NCI-H226 (cell line): ENCODE results near the gene DAPK2.
"Not testable (repeated sequence)": the region's sequence is repeated elsewhere in the genome, so short reads cannot be mapped to it uniquely, and the experiment has no call there.

Experiments
- DNase-seq: peaks from one replicate; pipeline ENCODE4 v3.0.0-alpha.2; 2015

DAPK2 gene

DNA sequence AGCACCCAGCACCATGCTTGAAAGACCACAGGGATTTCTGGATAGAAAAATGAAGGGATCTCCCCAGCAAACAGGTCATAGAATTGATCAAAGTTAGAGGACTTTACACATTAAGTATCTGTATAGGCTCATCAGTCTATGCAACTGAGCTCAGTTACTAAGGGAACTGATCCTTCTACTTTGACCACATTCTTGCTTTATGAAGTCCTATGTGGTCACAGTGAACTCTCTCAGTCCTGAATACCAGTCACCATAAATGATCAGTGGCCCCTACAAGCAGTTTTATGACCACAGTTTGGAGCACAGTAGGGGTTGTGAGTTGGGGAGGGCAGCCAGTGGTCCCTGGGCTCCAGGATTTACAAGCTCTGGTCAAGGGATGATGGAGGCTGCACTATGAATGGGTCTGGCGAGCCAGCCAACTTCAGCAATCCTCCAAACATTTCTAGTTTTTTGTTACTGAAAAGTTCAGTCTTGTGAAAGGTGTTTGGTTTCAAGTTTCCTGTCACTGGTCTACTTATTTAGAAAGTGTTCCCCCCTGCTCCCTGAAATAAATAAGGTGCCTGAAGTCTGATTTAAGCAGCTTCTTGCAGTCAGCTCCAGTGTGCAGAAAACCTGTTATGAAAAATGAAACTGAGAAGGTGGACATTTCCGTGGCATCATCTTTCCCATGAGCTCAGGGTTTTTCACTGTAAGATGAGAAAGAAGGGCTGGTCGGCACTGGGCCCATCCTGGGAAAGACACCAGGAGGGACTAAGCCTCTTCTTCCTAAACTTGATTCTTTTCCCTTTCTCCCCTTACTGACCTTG, 75.5 kb downstream of the DAPK2 start:
- DNase-seq, result no peak

DNA sequence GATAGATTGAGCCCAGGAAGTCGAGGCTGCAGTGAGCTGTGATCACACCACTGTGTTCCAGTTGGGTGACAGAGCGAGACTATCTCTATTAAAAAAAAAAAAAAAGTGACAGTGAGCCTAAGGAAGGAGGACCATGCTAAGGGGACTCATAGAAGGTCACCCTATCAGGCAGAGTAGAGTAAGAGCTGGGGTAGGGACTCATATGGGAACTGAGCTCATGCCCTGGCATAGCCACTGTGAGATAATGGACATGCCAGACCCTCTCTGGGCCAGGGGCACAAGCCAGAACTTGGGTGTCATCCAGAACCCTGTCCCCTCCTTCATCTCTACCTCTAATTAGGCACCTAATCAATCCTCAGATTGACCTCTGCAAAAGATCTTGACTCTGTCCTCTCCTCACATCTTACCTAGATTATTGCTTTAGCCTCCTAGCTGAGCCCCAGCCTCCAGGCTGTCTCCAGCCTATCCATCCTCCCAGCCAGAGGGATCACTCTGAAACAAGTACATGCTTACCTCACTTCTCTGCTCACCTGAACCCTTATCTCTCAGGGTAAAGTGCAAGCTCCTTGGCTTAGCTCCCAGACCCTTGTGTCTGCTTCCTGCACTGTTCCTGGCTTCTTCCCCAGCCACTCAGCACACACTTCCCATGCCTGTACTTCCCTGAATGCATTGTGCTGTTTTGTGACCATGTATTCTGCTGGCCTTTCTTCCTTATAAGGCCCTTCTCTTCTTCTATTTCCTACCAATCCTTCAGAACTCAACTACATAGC, 76.4 kb downstream of the DAPK2 start:
- no peak for DNase-seq

DNA sequence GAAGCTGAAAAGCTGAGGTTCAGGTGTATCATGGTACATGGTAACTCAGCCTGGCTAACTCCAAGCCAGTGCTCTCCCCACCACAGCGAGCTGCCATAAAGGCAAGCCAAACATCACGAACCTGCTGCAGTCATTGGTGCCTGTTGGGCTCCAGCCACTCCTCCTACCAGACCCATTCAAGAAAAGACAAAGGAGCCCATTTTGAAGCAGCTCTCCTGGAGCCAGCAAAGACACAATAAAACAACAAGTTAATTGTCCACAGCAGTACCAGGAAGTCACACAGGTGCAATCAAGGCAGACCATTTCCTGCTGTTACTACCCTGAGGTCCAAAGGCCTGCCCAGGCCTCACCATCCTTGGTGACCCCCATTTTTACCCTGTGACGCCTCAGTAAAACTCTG, 77.6 kb downstream of the DAPK2 start:
- no peak for DNase-seq

DNA sequence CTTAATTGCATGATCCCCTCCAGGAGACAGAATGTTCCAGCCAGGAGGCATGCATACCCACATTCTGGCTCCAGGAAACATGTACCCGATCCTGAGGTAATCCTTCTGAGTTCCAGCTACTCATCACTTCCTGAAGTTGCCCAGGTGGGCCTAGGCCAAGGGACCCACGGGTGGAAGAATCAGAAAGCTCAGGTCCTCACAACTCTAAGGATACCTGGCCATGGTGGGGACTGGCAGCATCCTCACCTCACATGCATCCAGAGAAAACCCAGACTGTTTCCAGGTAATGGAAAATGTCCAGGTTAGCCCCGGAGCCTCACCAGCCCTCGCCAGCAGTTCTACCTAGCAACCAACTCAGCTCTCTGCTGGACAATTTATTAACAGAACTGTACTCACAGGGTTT, 78.2 kb downstream of the DAPK2 start:
- no peak for DNase-seq

DNA sequence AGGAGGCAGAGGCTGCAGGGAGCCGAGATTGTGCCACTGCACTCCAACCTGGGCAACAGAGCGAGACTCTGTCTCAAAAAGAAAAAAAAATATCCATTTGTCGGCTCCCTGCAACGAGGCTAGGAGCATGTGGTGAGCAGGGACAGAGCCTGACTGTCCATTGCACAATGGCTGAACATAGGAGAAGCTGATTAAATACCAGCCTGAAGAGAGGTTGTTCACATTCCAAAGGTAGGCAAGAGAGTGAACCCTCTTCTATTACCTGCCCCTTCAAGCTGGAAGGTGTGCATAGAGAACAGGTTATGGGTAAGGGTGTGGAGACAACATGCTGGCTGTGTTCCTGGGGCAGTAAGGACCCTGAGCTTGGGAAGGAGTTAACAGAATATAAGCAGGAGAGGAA, 78.7 kb downstream of the DAPK2 start:
- no peak for DNase-seq

DNA sequence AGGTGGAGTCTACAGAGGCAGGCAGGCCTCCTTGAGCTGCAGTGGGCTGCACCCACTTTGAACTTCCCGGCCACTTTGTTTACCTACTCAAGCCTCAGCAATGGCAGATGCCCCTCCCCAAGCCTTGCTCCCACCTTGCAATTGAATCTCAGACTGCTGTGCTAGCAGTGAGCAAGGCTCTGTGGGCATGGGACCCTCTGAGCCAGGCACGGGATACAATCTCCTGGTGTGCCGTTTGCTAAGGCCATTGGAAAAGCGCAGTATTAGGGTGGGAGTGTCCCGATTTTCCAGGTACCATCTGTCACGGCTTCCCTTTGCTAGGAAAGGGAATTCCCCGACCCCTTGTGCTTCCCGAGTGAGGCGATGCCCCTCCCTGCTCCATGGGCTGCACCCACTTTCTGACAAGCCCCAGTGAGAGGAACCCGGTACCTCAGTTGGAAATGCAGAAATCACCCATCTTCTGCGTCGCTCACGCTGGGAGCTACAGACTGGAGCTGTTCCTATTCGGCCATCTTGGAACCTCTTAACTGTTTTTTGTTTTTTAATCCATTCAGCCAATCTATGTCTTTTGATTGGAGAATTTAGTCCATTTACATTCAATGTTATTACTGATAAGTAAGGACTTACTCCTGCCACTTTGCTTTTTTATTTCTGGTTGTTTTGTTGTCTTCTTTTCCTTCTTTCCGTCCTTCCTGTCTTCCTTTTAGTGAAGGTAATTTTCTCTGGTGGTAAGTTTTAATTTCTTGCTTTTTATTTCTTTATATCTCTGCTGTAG, 83.2 kb downstream of the DAPK2 start:
- DNase-seq, result not testable (repeated sequence)

DNA sequence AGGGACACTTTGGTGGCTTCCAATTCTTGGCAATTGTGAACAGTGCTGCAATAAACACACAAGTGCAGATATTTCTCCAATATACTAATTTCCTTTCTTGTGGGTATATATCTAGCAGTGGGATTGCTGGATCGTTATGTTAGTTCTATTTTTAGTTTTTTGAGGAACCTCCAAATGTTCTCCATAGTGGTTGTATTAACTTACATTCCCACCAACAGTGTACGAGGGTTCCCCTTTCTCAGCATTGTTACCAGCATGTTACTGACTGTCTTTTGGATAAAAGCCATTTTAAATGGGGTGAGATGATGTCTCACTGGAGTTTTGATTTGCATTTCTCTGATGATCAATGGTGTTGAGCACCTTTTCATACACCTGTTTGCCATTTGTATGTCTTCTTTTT, 92.8 kb downstream of the DAPK2 start:
- DNase-seq, result no peak

DNA sequence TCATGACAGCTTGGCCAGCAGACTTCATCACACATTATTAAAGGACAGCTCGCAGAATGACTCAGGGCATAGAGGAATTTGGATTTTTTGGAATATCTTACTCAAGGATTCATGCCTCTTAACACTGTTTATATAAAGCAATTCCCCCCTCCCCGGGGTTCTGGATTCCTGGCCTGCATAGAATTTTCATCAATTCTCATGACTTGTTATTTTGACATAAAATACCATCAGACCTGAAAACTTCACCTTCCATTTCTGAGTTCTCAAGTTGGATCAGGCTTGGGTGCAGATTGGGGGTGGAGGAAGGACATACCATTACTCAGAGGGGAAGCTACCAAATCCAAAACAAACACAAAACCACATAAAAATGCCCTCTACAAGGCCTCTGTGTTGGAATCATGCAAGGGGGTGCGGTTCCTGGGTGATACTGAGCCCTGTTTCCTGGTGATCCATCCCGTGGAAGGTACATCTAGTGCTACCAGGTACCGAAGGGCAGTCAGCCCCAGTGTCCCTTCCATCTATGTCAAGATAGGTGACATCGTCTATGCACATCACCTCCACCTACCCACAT, 95.3 kb downstream of the DAPK2 start:
- DNase-seq, result peak; percentile 83

DNA sequence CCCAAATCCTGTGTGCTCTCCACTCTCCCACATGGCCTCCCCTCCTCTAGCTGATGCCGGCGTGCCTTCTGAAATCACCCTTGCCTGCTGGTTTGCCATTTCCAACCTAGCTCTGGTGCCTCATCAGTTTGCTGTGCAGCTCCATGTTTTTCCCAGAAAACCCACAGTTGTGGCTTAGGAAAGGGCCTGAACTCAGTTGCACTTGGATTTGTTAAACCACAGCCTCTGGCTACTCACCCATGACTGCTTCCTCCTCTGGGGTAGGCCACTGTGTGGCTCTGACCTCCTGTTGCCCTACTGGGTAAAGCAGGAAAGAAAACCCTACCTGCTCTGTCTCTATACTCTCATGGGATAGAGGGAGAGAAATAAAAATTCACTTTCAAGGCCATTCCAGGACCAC, 97.3 kb downstream of the DAPK2 start:
- no peak for DNase-seq

DNA sequence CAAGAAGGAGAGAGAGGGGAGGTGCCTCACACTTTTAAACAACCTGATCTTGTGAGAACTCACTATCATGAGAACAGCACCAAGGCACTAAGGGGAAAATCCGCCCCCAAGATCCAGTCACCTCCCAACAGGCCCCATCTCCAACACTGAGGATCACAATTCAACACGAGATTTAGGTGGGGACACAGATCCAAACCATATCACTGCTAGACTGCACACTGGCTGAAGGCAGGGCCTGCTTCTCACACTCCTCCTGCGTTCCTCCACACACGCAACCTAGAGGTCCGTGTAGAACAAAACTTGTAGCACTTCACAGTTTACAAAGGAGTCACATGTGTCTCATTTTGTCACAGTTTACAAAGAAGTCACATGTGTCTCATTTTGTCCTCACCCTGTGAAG, 97.8 kb downstream of the DAPK2 start:
- no peak for DNase-seq

DNA sequence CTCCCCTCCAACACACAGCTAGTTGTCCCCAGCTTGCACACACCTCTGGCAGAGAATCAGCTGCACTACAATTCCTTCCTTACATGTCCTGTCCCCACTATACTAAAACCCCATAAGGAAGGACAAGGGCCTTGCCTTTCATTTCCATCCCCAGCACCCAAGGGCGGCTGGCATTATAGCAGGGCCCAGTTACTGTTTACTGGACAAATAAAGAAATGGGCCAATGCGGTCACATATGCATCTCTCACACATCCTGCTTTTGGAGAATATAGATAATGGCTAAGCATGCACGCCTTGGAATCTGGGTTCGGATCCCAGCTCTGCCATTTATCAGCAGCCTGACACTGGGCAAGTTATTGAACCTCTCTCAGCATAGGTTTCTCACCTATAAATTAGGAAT, 99.1 kb downstream of the DAPK2 start:
- no peak for DNase-seq

DNA sequence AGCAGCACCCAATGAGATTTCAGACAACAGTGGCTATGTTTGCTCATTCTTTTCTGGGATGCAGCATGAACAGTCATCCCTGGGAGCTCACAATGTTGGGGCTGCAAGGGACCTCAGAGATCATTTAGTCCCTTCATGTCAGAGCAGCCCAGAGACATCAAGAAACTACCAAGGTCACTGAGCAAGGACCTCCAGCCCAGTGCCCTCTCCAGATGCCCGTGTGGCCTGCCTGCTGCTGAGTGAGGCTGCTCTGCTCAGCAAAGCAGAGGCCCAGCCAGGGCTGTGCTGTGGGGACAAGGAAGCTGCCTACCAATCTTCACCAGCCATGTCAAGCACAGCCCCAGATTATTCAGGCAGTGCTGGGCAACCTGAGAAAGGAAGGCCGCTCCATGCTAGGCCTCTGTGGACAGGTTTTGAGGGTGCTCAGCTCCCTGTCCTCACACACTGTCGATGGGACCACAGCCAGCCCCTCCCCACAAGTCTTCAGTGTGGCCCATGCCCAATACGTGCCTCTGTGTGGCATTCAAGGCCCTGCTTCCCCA, 99.7 kb downstream of the DAPK2 start:
- no peak for DNase-seq

DNA sequence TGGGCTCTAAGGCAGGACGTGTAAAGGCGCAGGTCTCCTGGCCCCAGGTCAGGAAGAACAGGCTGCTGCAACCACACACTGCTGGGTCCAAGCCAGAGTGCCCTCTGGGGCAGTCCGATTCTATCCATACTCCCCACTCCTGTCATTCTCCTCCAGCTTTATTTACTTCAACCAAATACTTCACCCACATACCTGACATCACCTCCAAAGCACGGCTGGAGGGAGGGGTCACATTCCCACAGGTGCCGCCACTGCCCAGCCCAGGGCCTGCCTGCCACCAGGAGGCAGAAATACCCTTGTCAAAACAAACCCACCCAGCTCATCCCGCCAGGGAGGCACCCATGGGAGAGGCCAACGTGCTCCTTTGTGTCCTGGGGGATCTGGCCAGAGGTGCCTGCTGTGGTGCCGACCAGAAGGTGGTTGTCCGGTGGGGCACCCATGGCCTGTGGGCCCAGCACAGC, 100.4 kb downstream of the DAPK2 start:
- peak; percentile 97 for DNase-seq

DNA sequence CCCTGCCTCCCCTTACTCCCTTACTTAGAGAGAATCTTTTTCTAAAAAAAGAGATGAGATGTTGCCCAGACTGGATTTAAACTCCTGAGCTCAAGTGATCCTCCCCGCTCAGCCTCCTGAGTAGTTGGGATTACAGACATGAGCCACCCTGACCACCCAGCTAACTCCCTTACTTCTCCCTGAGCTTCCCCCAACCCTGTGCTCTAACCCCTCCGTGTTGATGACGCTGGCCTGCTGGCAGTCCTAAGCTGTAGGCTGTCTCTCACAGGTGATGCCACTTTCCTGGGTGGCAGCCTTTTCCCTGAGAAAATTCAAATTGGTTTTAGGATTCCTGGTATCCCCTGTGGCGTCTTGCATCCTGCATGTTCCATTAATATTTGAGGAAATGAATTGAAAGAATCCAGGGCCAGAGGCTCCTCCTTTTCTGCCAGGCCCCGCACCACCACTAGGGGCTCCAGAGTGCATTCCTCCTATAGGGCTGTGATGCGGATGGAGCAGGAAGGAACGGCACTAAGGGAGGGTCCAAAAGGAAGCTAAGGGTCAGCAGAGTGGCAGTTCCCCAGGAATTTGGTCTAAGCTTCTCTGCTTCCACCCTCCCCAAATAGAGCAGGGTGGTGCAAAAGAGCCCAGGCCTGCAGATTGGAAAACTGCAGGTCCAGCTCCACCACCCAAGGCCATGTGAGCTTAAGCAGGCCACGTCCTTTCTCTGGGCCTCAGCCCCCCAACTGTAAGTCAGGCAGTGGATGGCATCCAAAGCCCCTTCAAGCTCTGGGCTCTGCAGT, 101.1 kb downstream of the DAPK2 start:
- peak; percentile 80 for DNase-seq

DNA sequence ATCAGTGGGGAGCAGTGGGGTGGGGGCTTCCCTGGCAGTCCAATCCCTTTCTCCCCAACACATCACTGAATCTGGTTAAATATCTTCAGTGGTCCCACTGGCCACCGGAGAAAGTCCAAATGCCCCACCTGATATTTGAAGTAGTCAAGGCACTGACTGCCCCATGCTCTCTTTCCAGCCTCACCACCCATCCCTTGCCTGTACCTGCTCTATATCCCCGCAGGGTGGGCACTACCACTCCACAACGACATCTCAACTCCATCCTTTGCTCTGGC, 101.7 kb downstream of the DAPK2 start:
- no peak for DNase-seq

DNA sequence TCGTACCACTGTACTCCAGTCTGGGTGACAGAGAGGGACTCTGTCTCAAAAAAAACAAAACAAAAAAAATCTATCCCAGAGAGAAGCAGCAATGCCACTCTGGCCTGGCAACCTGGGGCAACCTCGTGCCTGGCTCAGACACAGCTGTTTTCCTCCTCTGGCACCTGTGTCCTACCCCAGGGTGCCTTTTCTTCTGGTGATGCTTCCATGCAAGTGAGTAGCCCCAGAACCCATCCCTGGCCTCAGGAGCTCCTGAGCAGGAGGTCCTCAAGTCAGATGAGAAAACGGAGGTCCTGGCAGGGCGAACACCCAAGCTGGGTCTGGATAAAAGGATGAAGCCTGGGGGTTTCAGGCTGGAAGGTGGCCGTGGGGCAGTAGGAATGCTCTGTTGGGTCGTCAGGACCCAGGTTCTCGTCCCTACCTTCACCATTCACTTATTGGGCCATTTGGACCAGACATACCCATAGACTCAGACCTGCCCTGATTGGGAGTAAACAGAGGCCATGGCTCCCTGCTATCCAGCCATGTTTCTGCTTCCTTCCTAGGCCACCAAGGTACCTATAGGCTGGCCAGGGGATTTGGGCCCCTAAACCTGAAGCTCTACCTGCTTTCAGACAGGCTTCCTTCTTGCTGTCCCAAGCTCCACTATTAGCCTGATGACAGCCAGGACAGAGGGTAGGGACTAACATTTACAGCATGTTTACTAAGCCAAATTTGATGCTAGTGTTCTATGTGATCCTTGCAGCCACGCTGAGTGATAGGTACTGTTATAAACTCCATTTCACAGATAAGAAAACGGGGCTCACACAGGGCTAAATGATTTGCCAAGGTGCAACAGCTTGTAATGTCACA, 102.2 kb downstream of the DAPK2 start:
- no peak for DNase-seq

DNA sequence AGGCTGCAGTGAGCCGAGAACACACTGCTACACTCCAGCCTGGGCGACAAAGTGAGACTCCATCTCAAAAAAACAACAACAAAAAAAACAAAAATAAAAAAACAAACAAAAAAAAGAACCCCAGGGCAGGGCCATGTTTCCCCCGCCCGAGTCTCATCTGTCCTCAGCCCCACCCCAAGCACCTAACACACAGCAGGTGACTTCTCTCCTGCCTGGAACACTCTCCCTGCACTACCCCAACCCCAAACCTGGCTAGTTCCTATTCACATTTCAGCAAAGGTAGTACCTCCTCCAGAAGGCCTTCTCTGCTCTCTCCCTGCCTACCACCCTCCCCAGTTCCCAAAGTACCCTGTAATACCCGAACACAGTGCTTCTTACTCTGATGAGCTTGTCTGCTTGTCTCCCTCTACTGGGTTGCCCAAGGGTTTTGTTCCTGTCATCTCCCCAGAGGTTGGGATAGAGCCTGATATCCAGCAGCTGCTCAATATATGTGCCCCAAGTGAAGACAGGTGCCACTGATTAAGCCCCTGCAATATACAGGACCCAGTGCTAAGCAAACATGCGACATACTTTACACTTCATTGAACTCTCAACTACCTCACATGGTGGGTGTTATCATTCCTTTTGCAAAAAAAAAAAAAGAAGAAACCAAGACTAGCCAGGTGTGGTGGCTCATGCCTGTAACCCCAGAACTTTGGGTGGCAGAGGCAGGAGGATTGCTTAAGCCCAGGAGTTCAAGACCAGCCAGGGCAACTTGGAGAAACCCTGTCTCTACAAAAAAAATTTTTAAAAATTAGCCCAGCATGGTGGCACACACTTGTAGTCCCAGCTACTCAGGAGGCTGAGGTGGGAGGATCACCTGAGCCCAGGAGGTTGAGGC, 103.6 kb downstream of the DAPK2 start:
- no peak for DNase-seq

DNA sequence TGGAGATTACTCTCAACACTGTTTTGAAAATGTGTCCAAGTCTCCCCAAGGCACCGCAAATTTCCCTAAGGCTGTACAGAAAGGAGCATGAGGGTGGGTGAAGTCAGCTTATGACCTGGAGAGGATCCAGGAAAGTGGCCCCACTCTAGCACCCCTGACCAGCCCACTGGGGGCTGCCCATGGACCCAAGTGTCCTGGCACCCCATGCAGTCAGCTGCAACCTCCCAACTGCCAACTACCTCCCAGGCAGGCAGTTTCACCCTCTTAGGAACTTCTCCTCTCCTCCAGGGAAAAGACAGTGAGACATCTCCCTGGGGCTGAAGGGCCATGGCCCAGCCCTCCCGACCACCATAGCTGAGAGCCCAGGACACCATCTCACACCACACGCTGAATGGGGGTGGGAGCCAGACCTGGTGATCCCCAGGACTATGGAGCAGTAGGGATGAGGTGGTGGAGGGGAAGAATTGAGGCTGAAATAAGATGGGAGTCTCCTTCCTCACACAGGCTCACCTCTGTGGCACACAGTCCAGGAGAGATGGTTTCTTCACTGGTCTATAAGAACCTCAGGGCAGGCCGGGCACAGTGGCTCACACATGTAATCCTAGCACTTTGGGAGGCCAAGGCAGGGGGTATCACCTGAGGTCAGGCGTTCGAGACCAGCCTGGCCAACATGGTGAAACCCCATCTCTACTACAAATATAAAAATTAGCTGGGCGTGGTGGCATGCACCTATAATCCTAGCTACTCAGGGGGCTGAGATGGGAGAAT, 104.4 kb downstream of the DAPK2 start:
- DNase-seq, result no peak

DNA sequence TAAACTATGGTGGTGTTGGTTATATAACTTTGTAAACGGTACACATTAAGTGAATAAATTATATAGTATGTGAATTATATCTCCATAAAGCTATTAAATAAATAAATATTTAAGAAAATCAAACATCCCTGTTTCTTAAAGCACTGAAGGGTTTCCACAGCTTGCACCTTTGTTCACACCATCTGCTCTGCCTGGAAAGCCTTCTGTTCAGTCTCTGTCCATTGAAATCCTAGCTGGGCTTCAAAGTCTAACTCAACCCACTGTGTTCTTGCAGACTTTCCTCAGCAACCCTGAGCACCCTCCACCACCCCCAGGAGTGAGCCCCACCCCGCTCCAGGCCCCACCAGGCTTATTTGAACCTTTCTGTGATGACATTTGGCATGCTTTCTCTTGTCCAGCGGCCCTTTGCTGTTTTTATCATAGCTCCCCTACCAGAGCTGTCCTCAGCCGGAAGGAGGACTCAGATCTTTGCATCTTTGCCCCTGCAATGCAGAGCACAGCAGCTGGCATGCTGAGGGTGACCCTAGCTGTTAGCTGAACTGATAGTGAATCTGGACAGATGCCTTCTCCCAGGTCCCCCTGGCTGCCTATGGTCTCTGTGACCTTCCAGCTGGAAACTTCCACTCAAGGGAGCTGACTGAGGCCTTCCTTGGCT, 105.2 kb downstream of the DAPK2 start:
- DNase-seq, result no peak
